ENCODE data around the gene SGMS1.

DNA sequence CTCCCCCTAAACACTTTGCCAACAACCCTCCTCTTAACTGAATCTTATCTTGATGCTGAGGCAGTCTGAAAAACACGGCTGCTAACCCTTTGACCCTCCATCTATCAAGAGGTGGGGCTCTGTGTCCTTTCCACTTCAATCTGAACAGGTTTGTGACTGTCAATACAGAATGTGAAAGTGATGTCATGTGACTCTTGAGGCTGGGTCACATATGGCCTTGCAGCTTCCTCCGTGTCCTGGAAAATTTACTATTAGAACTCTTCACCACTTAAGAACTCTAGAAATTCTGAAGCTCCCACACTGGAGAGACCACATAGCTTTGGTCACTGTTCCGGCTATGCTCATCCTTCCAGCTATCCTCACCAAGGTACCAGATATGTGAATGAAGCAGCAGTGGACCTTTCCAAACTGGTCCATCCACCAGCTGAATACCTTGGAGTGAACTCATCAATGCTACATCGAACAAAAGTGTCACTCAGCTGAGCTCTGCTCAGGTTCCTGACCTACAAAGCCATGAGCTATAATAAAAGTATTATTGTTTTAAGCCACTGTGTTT lies 341.7 kb downstream of the SGMS1 start:
- no peak for TF ChIP-seq CTCF (IDR thresholded peaks at IDR 0.05)
- TF ChIP-seq POLR2A (IDR thresholded peaks at IDR 0.05) = no peak

Measured in heart left ventricle (tissue), 13 donors.